H9 (cell line): ENCODE results near the gene MMP11. TPM values are rescaled to one million over a fixed set of nuclear protein-coding genes. Genes with fewer than 3 reads are reported as not detected.

ENCODE experiments used
- DNase-seq: peaks from one replicate; pipeline ENCODE4 v3.0.0-alpha.2; 2017
- H2AFZ ChIP-seq: one replicate; pipeline ENCODE4 v1.6.1; 2013; ENCODE audit warnings: mild to moderate bottlenecking, low read length, control low read depth, moderate library complexity
- H2AK5ac ChIP-seq: 2 replicates; pipeline ENCODE4 v1.6.1; 2013; ENCODE audit warnings: low read length, control low read depth, mixed read lengths; ENCODE audit not compliant: insufficient read length
- H2BK120ac ChIP-seq: one replicate; pipeline ENCODE4 v1.6.1; 2013; ENCODE audit warnings: low read depth, mild to moderate bottlenecking, low read length, control low read depth, inconsistent platforms; ENCODE audit not compliant: poor library complexity, severe bottlenecking
- H2BK12ac ChIP-seq: 2 replicates; pipeline ENCODE4 v1.6.1; 2013; ENCODE audit warnings: low read length, control low read depth, mixed read lengths, low read depth; ENCODE audit not compliant: insufficient read length
- H2BK15ac ChIP-seq: 2 replicates; pipeline ENCODE4 v1.6.1; 2013; ENCODE audit warnings: low read depth, low read length, control low read depth
- H2BK20ac ChIP-seq: one replicate; pipeline ENCODE4 v1.6.1; 2013; ENCODE audit warnings: low read depth, mild to moderate bottlenecking, low read length, control low read depth, inconsistent platforms; ENCODE audit not compliant: poor library complexity, severe bottlenecking
- H2BK5ac ChIP-seq: 2 replicates; pipeline ENCODE4 v1.6.1; 2013; ENCODE audit warnings: low read length, control low read depth, mixed read lengths; ENCODE audit not compliant: insufficient read length
- H3K14ac ChIP-seq: 2 replicates; pipeline ENCODE4 v1.6.1; 2013; ENCODE audit warnings: low read length, control low read depth; ENCODE audit not compliant: insufficient read depth
- H3K18ac ChIP-seq: 2 replicates; pipeline ENCODE4 v1.6.1; 2013; ENCODE audit warnings: low read depth, mild to moderate bottlenecking, mixed read lengths, low read length, control low read depth; ENCODE audit not compliant: insufficient read length
- H3K23ac ChIP-seq: 2 replicates; pipeline ENCODE4 v1.6.1; 2013; ENCODE audit warnings: low read length, control low read depth, mixed read lengths, low read depth; ENCODE audit not compliant: insufficient read length
- H3K23me2 ChIP-seq: 2 replicates; pipeline ENCODE4 v1.6.1; 2013; ENCODE audit warnings: low read depth, mild to moderate bottlenecking, mixed read lengths, low read length, control low read depth; ENCODE audit not compliant: insufficient read length, poor library complexity, severe bottlenecking
- H3K27ac ChIP-seq: 2 replicates; pipeline ENCODE4 v1.5.1; 2013; ENCODE audit warnings: low read length, control low read depth, mixed read lengths, low read depth; ENCODE audit not compliant: insufficient read length
- H3K27me3 ChIP-seq: 2 replicates; pipeline ENCODE4 v1.6.1; 2013; ENCODE audit warnings: low read length, control low read depth, inconsistent platforms; ENCODE audit not compliant: insufficient read depth
- H3K4ac ChIP-seq: 2 replicates; pipeline ENCODE4 v1.6.1; 2013; ENCODE audit warnings: low read depth, mild to moderate bottlenecking, control low read depth, inconsistent platforms, low read length, moderate library complexity
- H3K4me1 ChIP-seq: 2 replicates; pipeline ENCODE4 v1.6.1; 2013; ENCODE audit warnings: low read length, control low read depth, inconsistent platforms; ENCODE audit not compliant: insufficient read depth
- H3K4me2 ChIP-seq: 2 replicates; pipeline ENCODE4 v1.6.1; 2013; ENCODE audit warnings: low read length, control low read depth, mixed read lengths; ENCODE audit not compliant: insufficient read length, insufficient read depth
- H3K56ac ChIP-seq: 2 replicates; pipeline ENCODE4 v1.6.1; 2013; ENCODE audit warnings: low read depth, mild to moderate bottlenecking, mixed read lengths, low read length, control low read depth; ENCODE audit not compliant: insufficient read length
- H3K79me1 ChIP-seq: 2 replicates; pipeline ENCODE4 v1.6.1; 2013; ENCODE audit warnings: low read depth, mild to moderate bottlenecking, moderate library complexity, low read length, control low read depth, inconsistent platforms; ENCODE audit not compliant: insufficient read depth, poor library complexity, severe bottlenecking
- H3K79me2 ChIP-seq: 2 replicates; pipeline ENCODE4 v1.6.1; 2013; ENCODE audit warnings: low read length, control low read depth, inconsistent platforms; ENCODE audit not compliant: insufficient read depth
- H3K9ac ChIP-seq: 2 replicates; pipeline ENCODE4 v1.6.1; 2013; ENCODE audit warnings: low read length, control low read depth, mixed read lengths; ENCODE audit not compliant: insufficient read length; ENCODE audit errors: extremely low read depth
- H3K9me3 ChIP-seq: one replicate; pipeline ENCODE4 v1.6.1; 2013; ENCODE audit warnings: low read depth, low read length, inconsistent platforms; ENCODE audit not compliant: control insufficient read depth
- H3T11ph ChIP-seq: one replicate; pipeline ENCODE4 v1.6.1; 2013; ENCODE audit warnings: mild to moderate bottlenecking, low read length, control low read depth, inconsistent platforms
- H4K20me1 ChIP-seq: one replicate; pipeline ENCODE4 v1.6.1; 2013; ENCODE audit not compliant: control insufficient read depth, insufficient read length, insufficient read depth
- H4K5ac ChIP-seq: 2 replicates; pipeline ENCODE4 v1.6.1; 2013; ENCODE audit warnings: low read depth, mild to moderate bottlenecking, mixed read lengths, low read length, control low read depth; ENCODE audit not compliant: insufficient read length
- H4K8ac ChIP-seq: replicated peaks from 2 replicates; pipeline ENCODE4 v1.6.1; 2013; ENCODE audit warnings: low read length, control low read depth, mixed read lengths, low read depth; ENCODE audit not compliant: insufficient read length
- H4K91ac ChIP-seq: 2 replicates; pipeline ENCODE4 v1.6.1; 2013; ENCODE audit warnings: low read depth, mild to moderate bottlenecking, moderate library complexity, mixed read lengths, low read length, control low read depth; ENCODE audit not compliant: insufficient read length
- H3K27ac Mint-ChIP-seq, 3 experiments: 2 replicates in 2 of 3; 3 replicates in 1 of 3; pipeline ENCODE4 v1.8.0; 2020 to 2021; ENCODE audit warnings: mixed read lengths in 3 of 3, mild to moderate bottlenecking in 1 of 3, moderate library complexity in 1 of 3
- H3K27me3 Mint-ChIP-seq: 2 replicates; pipeline ENCODE4 v1.8.0; 2021; ENCODE audit warnings: low read depth, mild to moderate bottlenecking, moderate library complexity, mixed read lengths
- H3K36me3 Mint-ChIP-seq, 3 experiments: 2 replicates in 2 of 3; 3 replicates in 1 of 3; pipeline ENCODE4 v1.8.0; 2020 to 2021; ENCODE audit warnings: low read depth in 3 of 3, mixed read lengths in 3 of 3; ENCODE audit not compliant: insufficient read depth in 1 of 3
- H3K4me1 Mint-ChIP-seq, 2 experiments: 2 replicates each; pipeline ENCODE4 v1.8.0; 2020; ENCODE audit warnings: mixed read lengths in 2 of 2
- H3K4me3 Mint-ChIP-seq, 2 experiments: 2 replicates in 1 of 2; 3 replicates in 1 of 2; pipeline ENCODE4 v1.8.0; 2020 to 2021; ENCODE audit warnings: mild to moderate bottlenecking in 2 of 2, mixed read lengths in 2 of 2, moderate library complexity in 1 of 2
- H3K9me3 Mint-ChIP-seq, 2 experiments: 2 replicates in 1 of 2; 3 replicates in 1 of 2; pipeline ENCODE4 v1.8.0; 2020; ENCODE audit warnings: mild to moderate bottlenecking in 2 of 2, mixed read lengths in 2 of 2, moderate library complexity in 1 of 2
- CTCF ChIP-seq: fragments of 200-600 bp; sonication (generic); conservative IDR thresholded peaks from 3 replicates; pipeline ENCODE4 v1.8.0; 2021; ENCODE audit warnings: antibody characterized with exemption, mild to moderate bottlenecking
- WGBS: extraction: QIAGEN DNeasy Blood & Tissue Kit; methylation state at CpG from one replicate; pipeline ENCODE4 v1.1.7; 2013; ENCODE audit warnings: missing lambda C conversion rate, low lambda C conversion rate, mixed read lengths; ENCODE audit not compliant: insufficient read length; ENCODE audit errors: extremely low coverage; 5-methylcytosine and 5-hydroxymethylcytosine counted together
- total RNA-seq: library from RNA; stranded (reverse); gene quantifications from 2 replicates; pipeline ENCODE4 v1.2.1, GENCODE V29; 2021

MMP11 gene
- total RNA-seq, 1 experiment from 2014 or later: 5.3 TPM

- Histone ChIP-seq H3K18ac (no peak overlapping the region), H3K27ac (no peak overlapping the region), H3K23ac (no peak overlapping the region), H2BK5ac (no peak overlapping the region), H3K56ac (no peak overlapping the region), H2AFZ (no peak overlapping the region), H4K20me1 (no peaks in the 10 kb centered on the region), H2BK15ac (no peak overlapping the region), H3T11ph (no peak overlapping the region), H3K79me2 (no peaks in the 10 kb centered on the region), H2BK120ac (no peak overlapping the region), H3K4me1 (no peaks in the 10 kb centered on the region), H4K8ac (no peak overlapping the region), H2BK12ac (no peak overlapping the region), H4K91ac (no peak overlapping the region), H3K79me1 (no peaks in the 10 kb centered on the region), H3K23me2 (no peaks in the 10 kb centered on the region), H3K9me3 (no peaks in the 10 kb centered on the region), H3K9ac (no peak overlapping the region), H2AK5ac (no peak overlapping the region), H4K5ac (no peak overlapping the region), H3K14ac (no peak overlapping the region), H3K27me3 (no peaks in the 10 kb centered on the region), H3K4me2 (no peak overlapping the region), H3K4ac (no peak overlapping the region), H2BK20ac (no peak overlapping the region)
- WGBS: no CpG with 5 or more reads among the region's 1 CpG
- Mint-ChIP-seq H3K36me3 (peaks cover 42 to 80% (median 76%) of the 10 kb centered on the region in 3 experiments), H3K27me3 (no peaks in the 10 kb centered on the region), H3K27ac (no peak overlapping the region), H3K4me3 (no peak overlapping the region), H3K4me1 (peaks cover 0 to 3% of the 10 kb centered on the region in 2 experiments; a peak in 1 of 4 replicates), H3K9me3 (no peaks in the 10 kb centered on the region)
- TF ChIP-seq CTCF: no peak
- DNase-seq: no peak
These were observed 34.2 kb downstream of the MMP11 start for GRCh38 chr22:23806837-23807236.
